T-helper 1 cell treated with Interleukin-12 subunit alpha and Interleukin-12 subunit beta and Interleukin-4 antibody, amounts not matched to agents 30 ng/mL and 1 ng/mL, for 36 hours (primary cell): ENCODE results near the gene RNF224. TPM values are rescaled to one million over a fixed set of nuclear protein-coding genes. Genes with fewer than 3 reads are reported as not detected.

Experiments used
- intact Hi-C: fragments of 100-400 bp; cut with micrococcal nuclease; formaldehyde crosslinking; loops from one replicate; pipeline ENCODE4 v1.15.1; 2024
- total RNA-seq: library from RNA; stranded (reverse); gene quantifications from 2 replicates; pipeline ENCODE4 v1.2.3, GENCODE V29; 2022

RNF224 gene
- total RNA-seq, 1 donor from 2014 or later, result not detected

- intact Hi-C loops, result loop anchor here (2.0 to 10.0 kb wide), 3 partner anchors 179 to 681 kb away; partner anchors contain the start of genes NOTCH1, NPDC1 and TRAF2
Observed at GRCh38 chr9:137225699-137226331, 1.5 kb upstream of the RNF224 start.

DNA sequence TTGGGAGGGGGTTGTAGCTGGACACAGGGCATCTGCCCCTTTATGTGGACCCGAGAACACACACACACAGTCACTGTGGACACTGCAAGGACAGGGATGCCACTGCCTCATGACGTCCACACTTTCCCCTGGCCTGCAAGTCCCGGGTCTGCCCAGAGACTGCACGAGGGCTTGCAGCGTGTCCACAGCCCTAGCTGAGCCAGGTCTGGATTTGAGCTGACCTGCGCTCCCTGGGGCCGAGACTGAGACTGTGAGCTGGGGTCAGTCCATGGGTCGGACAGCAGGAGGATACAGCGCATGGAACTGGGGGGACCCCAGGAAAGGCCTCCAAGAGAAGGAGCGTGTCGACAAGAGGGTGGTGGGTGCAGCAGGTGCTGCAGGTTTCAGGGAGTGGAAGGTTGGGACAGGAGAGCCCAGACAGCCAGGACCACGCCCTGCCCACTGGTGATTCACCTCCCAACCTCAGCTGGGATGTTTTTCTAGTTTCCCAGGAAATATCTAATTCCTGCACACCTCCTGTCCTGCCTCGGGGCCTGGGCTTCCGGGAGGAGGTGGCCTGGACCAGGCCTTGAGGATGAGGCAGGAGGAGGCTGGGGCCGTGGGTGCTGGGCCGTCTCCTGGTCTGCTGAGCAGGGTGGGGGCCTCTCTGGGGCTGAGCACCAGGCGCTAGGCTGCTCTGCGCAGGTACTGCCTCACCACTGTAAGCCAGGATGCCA lies 806 bp upstream of the RNF224 start:
- intact Hi-C loops, result loop anchor here (1.0 to 10.0 kb wide), 6 partner anchors 10 to 682 kb away; partner anchors contain the start of genes NOTCH1, NPDC1 and TRAF2

DNA sequence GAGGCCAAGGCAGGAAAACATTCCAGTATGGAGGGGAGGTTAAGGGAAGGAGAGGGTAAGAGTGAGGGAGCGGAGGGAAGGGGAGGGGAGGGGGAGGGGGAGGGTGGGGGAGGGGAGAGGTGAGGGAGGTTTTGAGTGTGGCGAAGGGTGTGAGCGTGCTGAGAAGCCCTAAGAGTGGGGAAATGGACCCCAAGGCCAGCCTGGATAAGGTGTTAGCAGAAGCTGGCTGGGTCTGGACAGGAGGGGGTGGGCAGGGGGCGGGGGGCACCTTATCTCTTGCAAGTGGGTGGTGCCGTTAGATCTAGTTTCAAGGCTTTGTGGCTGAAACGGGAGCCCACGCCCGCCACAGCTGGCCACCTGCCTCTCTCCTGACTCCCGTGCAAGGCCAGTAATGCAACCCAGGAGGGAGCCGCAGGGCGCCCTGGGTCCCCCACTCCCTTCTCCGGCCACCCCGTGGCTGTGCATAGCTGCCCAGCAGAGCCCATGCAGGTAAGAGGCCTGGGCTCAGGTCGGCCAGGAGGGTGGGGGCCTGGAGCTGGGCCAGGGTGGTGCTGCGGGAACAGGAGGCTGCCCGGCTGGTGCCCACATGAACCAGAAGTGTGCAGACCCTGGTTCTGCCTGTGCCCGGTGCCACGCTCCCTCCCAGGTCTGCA lies 677 bp downstream of the RNF224 start:
- intact Hi-C loops, result loop anchor here (1.0 to 10.0 kb wide), 6 partner anchors 8 to 683 kb away; partner anchors contain the start of genes NOTCH1, NPDC1 and TRAF2

- intact Hi-C loops, result loop anchor here (10.0 kb wide), 2 partner anchors 344 to 684 kb away; partner anchors contain the start of genes NOTCH1 and TRAF2
Observed at GRCh38 chr9:137228506-137228967, 1.2 kb downstream of the RNF224 start.

DNA sequence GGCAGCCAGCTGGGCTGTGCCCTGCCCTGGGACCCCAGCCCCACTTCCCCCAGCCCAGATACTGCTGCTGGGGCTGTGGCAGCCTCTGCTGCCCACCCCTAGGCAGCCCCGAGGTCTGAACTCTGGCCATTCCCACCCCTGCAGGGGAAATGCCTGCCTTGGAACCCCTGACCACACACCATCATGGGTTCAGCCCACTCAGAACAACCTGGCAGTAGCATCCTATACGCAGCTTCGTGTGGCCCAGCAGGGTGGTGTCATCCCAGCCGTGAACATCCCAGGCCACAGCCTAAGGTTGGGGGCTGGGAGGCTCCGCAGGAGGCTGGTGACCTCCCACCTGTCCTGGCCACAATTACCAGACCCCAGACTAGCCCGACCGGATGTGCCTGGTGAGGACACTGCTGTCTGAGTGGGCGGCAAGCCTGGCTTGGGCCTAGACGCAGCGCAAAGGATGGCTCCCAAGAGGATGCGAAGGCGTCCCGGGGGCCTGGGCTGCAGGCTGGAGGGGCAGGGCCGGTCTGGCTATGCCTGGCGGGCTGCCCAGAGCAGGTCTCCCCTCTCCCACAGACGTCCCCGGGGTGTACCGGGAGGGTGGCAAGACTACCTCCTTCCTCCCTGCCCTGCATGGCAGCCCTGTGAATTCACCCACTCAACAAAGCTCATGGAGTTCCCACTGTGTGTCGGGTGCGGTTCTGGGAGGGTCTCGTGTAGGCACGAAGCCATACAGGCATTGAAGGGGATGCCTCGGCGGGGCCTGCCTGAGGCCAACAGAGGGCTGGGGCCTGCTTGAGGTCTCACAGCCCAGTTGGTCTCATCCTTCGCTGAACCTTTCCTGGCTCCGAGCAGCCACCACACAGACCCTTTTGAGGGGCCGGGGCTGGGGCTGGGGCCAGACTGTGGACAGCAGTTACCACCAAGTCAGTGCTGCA lies 1.9 kb downstream of the RNF224 start:
- intact Hi-C loops, result loop anchor here (10.0 kb wide), 2 partner anchors 344 to 684 kb away; partner anchors contain the start of genes NOTCH1 and TRAF2

DNA sequence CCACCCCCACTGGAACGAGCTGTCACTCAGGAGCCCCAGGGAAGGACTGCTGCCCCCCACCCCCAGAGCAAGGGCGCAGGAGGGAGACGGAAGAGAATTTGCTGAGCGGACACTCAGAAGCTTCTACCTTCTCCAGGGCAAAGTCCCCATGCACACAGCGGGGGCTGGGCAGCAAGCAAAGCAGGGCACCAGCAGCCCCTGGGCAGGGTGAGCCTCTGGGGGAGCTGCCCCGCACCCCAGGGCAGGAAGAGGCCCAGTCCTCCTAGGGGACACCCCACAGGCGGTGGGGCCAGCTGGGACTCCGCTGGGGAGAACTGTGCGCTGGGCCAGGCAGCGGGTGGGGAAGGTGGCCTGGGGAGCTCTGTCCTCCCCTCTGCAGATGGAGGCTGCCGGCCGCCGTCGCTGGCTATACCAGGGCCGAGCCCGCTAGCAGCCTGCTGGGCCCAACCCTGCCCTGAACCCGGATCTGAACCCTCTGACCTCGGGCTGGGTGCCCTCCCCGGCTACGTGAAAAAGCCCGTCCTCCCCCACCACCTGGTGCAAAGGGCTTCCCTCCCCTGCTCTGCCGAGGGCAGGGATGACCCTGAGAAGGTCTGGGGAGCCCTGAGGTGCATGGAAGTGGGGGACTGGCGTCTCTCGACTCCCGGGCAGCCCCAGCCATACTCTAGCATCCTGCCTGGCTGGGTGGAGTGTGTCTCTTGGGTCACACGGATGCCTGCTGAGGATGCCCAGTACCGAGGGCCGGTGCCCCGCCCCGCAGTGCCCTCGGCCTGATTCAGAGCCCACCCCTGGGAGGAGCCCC lies 2.8 kb downstream of the RNF224 start:
- intact Hi-C loops, result loop anchor here (10.0 kb wide), 2 partner anchors 345 to 685 kb away; partner anchors contain the start of genes NOTCH1 and TRAF2

GRCh38 chr9:137230705-137231371 lies 3.5 kb downstream of the RNF224 start, which contains the start of gene SLC34A3:
Gene SLC34A3 (plus strand): TSS chr9:137230901. CDS start chr9:137231703, 802 bp downstream.
- intact Hi-C loops, result no loop called here

DNA sequence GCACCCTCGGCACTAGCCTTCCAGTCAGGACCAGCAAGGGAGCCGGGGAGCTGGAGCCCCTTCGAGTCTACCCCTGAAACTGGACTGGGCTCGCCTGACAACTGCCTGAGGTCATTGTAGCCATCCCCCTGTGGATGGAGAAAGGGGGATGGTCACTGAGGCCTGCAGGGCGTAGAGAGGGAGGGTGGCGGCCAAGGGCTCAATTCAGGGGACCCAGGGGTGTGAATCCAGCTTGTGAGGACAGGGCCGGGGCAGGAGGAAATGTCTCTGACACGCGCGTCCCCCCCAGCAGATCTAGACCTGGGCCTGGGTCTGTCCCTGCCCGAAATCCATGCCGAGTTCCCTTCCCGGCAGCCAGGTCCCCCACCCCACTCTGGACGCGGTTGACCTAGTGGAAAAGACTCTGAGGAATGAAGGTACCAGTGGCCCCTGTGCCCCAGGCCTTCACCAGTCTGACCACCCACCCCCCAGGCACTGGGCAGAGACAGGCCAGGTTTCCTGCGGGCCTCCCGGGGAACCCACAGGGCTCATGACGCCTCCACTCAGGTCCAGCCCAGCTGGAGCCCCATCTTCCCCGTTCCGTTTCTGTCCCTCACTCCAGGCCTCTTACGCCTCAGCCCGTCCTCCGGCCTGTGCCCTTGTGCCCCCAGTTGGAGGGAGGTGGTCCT lies 4.2 kb downstream of the RNF224 start:
- intact Hi-C loops, result no loop called here

GRCh38 chr9:137232101-137232500 lies 4.8 kb downstream of the RNF224 start:
- intact Hi-C loops, result no loop called here

GRCh38 chr9:137232510-137232909 lies 5.2 kb downstream of the RNF224 start:
- intact Hi-C loops, result no loop called here

DNA sequence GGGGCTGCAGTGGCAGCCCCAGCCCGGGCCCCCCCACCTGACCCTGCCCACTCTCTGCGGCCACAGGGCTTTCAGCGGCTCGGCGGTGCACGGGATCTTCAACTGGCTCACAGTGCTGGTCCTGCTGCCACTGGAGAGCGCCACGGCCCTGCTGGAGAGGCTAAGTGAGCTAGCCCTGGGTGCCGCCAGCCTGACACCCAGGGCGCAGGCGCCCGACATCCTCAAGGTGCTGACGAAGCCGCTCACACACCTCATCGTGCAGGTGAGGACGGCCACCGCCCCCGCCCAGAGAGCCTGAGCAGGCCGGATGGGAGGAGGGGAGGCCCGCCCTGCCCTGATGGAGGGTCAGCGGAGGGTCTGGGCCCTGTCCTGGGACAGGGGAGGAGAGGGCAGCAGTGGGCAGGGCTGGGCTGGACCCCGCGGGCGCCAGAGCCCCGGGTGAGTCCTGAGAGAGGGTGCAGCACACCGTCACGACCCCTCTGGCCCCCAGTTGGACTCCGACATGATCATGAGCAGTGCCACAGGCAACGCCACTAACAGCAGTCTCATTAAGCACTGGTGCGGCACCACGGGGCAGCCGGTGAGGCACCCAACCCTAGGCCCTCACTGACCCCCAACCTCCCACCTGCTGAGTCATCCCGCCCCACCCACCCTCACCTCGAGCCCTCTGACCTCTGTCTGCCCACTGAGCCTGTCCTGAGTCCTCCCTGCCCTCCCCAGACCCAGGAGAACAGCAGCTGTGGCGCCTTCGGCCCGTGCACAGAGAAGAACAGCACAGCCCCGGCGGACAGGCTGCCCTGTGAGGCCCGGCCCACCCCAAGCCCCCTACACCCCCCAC lies 6.1 kb downstream of the RNF224 start:
- intact Hi-C loops, result no loop called here

GRCh38 chr9:137234055-137234697 lies 6.9 kb downstream of the RNF224 start:
- intact Hi-C loops, result no loop called here

GRCh38 chr9:137234758-137235423 lies 7.6 kb downstream of the RNF224 start:
- intact Hi-C loops, result no loop called here

GRCh38 chr9:137235424-137236237 lies 8.3 kb downstream of the RNF224 start:
- intact Hi-C loops, result loop anchor here (1.0 kb wide), 6 partner anchors 8 to 148 kb away; partner anchors contain the start of genes ANAPC2, RNF224 and SSNA1

- intact Hi-C loops, result loop anchor here (1.0 kb wide), 6 partner anchors 9 to 149 kb away; partner anchors contain the start of genes ANAPC2, RNF224 and SSNA1
Observed at GRCh38 chr9:137236238-137236935, 9.1 kb downstream of the RNF224 start.
